Inflammatory macrophage treated with lipopolysaccharide for 1 hour (primary cell): ENCODE measurements around the gene ALPG.

Source experiments
- DNase-seq, 2 donors: peaks; one replicate each; pipeline ENCODE4 v3.0.0-alpha.2; 2020 to 2022

The ALPG gene

GRCh38 chr2:232460171-232460570 lies 53.5 kb downstream of the ALPG start:
- DNase-seq = no peak
